Thymus (tissue), 11 donors: ENCODE results near the gene ZFP69. TPM values are rescaled to one million over a fixed set of nuclear protein-coding genes. Genes with fewer than 3 reads are reported as not detected.

Experiments
- DNase-seq, 9 donors: peaks; one replicate each; pipeline ENCODE4 v3.0.0-alpha.2; 2013; ENCODE audit warnings: low spot score in 9 of 9, low read depth in 6 of 9, missing footprints in 1 of 9
- H3K27ac ChIP-seq, 2 donors: one replicate each; pipeline ENCODE4 v1.5.1; 2013; ENCODE audit warnings: control low read depth in 1 of 2, low read depth in 1 of 2, low read length in 1 of 2, mild to moderate bottlenecking in 1 of 2, moderate library complexity in 1 of 2
- H3K27me3 ChIP-seq, 2 donors: one replicate each; pipeline ENCODE4 v1.5.1; 2013; ENCODE audit warnings: low read length in 1 of 2; ENCODE audit not compliant: control insufficient read depth in 2 of 2, insufficient read depth in 1 of 2
- H3K36me3 ChIP-seq, 2 donors: one replicate each; pipeline ENCODE4 v1.5.1; 2013; ENCODE audit warnings: low read length in 1 of 2, mild to moderate bottlenecking in 1 of 2, moderate library complexity in 1 of 2; ENCODE audit not compliant: control insufficient read depth in 2 of 2, insufficient read depth in 2 of 2
- H3K4me1 ChIP-seq, 2 donors: one replicate each; pipeline ENCODE4 v1.5.1; 2013; ENCODE audit warnings: low read length in 2 of 2; ENCODE audit not compliant: control insufficient read depth in 2 of 2, insufficient read depth in 2 of 2
- H3K4me3 ChIP-seq, 2 donors: one replicate each; pipeline ENCODE4 v1.5.1; 2013; ENCODE audit warnings: low read length in 2 of 2, control low read depth in 1 of 2, mild to moderate bottlenecking in 1 of 2
- H3K9me3 ChIP-seq, 2 donors: one replicate each; pipeline ENCODE4 v1.5.1; 2013; ENCODE audit warnings: low read length in 1 of 2, mild to moderate bottlenecking in 1 of 2; ENCODE audit not compliant: control insufficient read depth in 2 of 2, insufficient read depth in 1 of 2
- WGBS: extraction: QIAGEN DNeasy Blood & Tissue Kit; methylation state at CpG from one replicate; pipeline ENCODE4 v1.1.7; 2013; 5-methylcytosine and 5-hydroxymethylcytosine counted together
- polyA plus RNA-seq: library from polyadenylated mRNA; stranded (reverse); fragments of 200-250 nt; gene quantifications from one replicate; pipeline ENCODE4 v1.2.3, GENCODE V29; 2013
- total RNA-seq: library from RNA; stranded (reverse); fragments of 120-200 nt; gene quantifications from one replicate; pipeline ENCODE4 v1.2.4, GENCODE V29; 2013
- donor health status: healthy.

The ZFP69 gene
- total and polyA plus RNA-seq, 2 donors, result 4.4 to 9.5 TPM

DNA sequence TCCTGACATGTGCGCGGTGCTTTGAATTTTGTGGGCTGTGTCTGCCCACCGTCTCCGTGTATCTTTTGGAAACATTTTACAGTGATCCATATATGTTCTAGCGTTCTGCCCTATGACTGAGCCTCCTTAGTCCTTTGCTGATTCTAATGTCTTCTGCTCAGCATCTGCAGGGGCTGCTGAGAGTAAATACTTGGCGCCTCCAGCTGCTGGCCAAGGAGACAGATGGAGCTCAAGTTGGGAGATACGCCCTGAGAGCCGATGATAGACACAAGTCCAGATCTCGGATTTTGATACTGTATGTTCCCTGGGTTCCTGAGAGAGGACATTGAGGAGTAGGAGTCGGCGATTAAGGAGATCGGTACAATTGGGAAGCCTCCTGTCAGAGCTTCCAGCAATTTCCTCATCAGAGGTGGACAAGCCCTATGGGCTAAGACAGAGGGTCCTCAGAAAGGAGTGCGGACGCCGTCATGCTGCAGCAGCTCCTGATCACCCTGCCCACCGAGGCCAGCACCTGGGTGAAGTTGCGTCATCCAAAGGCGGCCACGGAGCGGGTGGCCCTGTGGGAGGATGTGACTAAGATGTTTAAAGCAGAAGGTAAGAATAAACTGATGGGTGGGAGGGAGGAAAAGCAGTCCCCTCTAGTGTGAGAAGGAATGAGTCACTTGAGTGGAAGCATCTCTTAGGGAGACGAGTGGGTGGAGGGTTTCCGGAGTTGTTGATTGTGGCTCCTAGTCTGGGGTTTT lies 26.4 kb upstream of the ZFP69 start:
- peak in 4 of 9 donors; percentile 16 to 49 (median 32) for DNase-seq
- H3K27me3 ChIP-seq, result no peaks in the 10 kb centered on the region
- peaks cover 0 to 9% of the 10 kb centered on the region in 2 donors for H3K36me3 ChIP-seq
- 30% methylated on average over 22 of the region's 22 CpGs for WGBS
- H3K27ac ChIP-seq, result peak overlapping the region; percentile 69 to 84
- peaks cover 0 to 6% of the 10 kb centered on the region in 2 donors for H3K9me3 ChIP-seq
- peaks cover 0 to 10% of the 10 kb centered on the region in 2 donors for H3K4me1 ChIP-seq
- H3K4me3 ChIP-seq, result peak overlapping the region; percentile 63 to 69

GRCh38 chr1:40451238-40451585 lies 25.9 kb upstream of the ZFP69 start:
- no peak overlapping the region for H3K4me3 ChIP-seq
- H3K36me3 ChIP-seq, result peaks cover 0 to 9% of the 10 kb centered on the region in 2 donors
- 98% methylated on average over 1 of the region's 1 CpG for WGBS
- no peak overlapping the region for H3K27ac ChIP-seq
- peaks cover 0 to 10% of the 10 kb centered on the region in 2 donors for H3K4me1 ChIP-seq
- DNase-seq, result peak in 1 of 9 donors; percentile 19
- peaks cover 0 to 6% of the 10 kb centered on the region in 2 donors for H3K9me3 ChIP-seq
- no peaks in the 10 kb centered on the region for H3K27me3 ChIP-seq

DNA sequence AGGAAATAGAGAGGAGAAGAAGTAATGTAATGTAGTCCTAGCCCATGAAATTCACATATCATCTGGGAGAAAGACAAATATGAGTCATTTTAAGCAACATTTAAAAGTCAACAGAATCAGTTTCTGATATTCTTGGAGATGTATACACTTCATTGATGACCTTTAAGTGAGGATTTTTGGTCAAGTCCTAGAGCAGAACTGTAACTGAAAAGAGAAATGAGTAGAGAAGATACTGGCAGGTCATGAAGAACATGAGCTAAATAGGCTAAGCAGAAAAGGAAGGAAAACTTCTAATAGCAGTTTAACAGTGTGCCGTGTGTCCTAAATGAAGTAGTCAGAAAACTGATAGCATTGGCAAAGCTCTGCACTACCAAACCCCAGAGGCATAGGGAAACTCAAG lies 22.2 kb upstream of the ZFP69 start:
- WGBS, result 96% methylated on average over 1 of the region's 1 CpG
- DNase-seq, result no peak
- Histone ChIP-seq H3K36me3 (peaks cover 15 to 30% of the 10 kb centered on the region in 2 donors), H3K9me3 (peaks cover 5 to 13% of the 10 kb centered on the region in 2 donors), H3K4me1 (peaks cover 0 to 10% of the 10 kb centered on the region in 2 donors), H3K27ac (no peak overlapping the region), H3K27me3 (no peaks in the 10 kb centered on the region), H3K4me3 (no peak overlapping the region)

- no peak for DNase-seq
- 97% methylated on average over 3 of the region's 3 CpGs for WGBS
Measured at GRCh38 chr1:40462956-40463590, 14.0 kb upstream of the ZFP69 start.

GRCh38 chr1:40469327-40469726 lies 7.8 kb upstream of the ZFP69 start:
- H3K4me1 ChIP-seq, result no peaks in the 10 kb centered on the region
- no peak for DNase-seq
- no peaks in the 10 kb centered on the region for H3K36me3 ChIP-seq
- no peak overlapping the region for H3K4me3 ChIP-seq
- no peak overlapping the region for H3K27ac ChIP-seq
- H3K9me3 ChIP-seq, result peaks cover 2 to 28% of the 10 kb centered on the region in 2 donors
- no peaks in the 10 kb centered on the region for H3K27me3 ChIP-seq
- WGBS, result 95% methylated on average over 2 of the region's 2 CpGs

More at GRCh38 chr1:40462956-40463590, 14.0 kb upstream of the ZFP69 start:
- Histone ChIP-seq H3K27me3 (no peaks in the 10 kb centered on the region), H3K4me3 (no peak overlapping the region), H3K4me1 (no peaks in the 10 kb centered on the region), H3K27ac (no peak overlapping the region), H3K9me3 (peaks cover 11 to 41% of the 10 kb centered on the region in 2 donors), H3K36me3 (peaks cover 15 to 27% of the 10 kb centered on the region in 2 donors)

DNA sequence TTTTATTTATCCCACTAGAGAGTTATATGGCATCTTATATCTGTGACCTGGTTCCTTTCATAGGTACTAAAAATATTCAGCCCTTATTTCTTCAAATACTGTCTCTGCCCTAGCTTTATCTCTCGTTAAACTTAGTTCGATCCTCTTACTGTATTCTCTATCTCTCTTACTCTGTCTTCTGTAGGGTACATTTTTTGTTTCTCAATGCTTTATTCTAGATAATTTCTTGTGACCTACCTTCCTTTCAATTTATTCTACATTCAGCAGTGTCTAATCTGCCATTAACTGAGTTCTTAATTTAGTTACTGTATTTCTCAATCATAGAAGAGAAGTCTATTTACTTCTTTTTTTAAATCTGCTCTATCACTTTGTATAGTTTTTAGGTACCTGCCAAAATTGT lies 1.8 kb upstream of the ZFP69 start:
- Histone ChIP-seq H3K9me3 (peaks cover 0 to 17% of the 10 kb centered on the region in 2 donors), H3K36me3 (no peaks in the 10 kb centered on the region), H3K4me1 (peaks cover 8 to 15% of the 10 kb centered on the region in 2 donors), H3K27me3 (no peaks in the 10 kb centered on the region), H3K27ac (no peak overlapping the region), H3K4me3 (no peak overlapping the region)
- 98% methylated on average over 2 of the region's 2 CpGs for WGBS
- DNase-seq, result no peak

GRCh38 chr1:40477678-40478053 lies 576 bp downstream of the ZFP69 start:
- Histone ChIP-seq H3K36me3 (peaks cover 0 to 5% of the 10 kb centered on the region in 2 donors), H3K27me3 (no peaks in the 10 kb centered on the region), H3K27ac (no peak overlapping the region), H3K9me3 (peaks cover 0 to 15% of the 10 kb centered on the region in 2 donors), H3K4me1 (peaks cover 8 to 15% of the 10 kb centered on the region in 2 donors), H3K4me3 (peak overlapping the region; percentile 60 to 64)
- DNase-seq, result peak in 3 of 9 donors; percentile 3 to 19 (median 9)
- WGBS, result 7% methylated on average over 17 of the region's 17 CpGs

DNA sequence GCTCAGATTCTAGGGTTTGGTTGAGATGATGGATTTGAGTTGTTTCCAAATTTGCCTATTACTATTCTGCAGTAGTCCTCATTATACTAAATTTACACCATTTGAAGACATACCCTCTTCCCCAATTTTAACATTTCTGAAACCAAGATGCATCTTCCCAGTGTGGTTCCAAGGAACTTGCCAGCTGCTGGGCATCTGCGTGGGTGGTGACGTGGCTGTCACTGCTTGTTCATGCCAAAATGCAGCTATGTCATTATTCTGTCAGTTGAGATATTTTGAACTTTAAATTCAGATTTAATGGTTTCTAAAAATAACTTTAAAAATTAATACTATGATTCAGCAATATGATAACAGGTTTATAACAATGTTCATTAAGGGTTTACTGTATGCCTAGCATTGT lies 1.2 kb downstream of the ZFP69 start:
- Histone ChIP-seq H3K4me3 (peak overlapping the region; percentile 60 to 64), H3K27ac (no peak overlapping the region), H3K9me3 (peaks cover 0 to 15% of the 10 kb centered on the region in 2 donors), H3K27me3 (no peaks in the 10 kb centered on the region), H3K4me1 (peaks cover 8 to 15% of the 10 kb centered on the region in 2 donors), H3K36me3 (peaks cover 2 to 8% of the 10 kb centered on the region in 2 donors)
- DNase-seq, result no peak
- 92% methylated on average over 2 of the region's 2 CpGs for WGBS

- peaks cover 4 to 8% of the 10 kb centered on the region in 2 donors for H3K36me3 ChIP-seq
- 94% methylated on average over 4 of the region's 4 CpGs for WGBS
- H3K9me3 ChIP-seq, result peaks cover 0 to 17% of the 10 kb centered on the region in 2 donors
- no peak for DNase-seq
- H3K4me1 ChIP-seq, result peaks cover 8 to 15% of the 10 kb centered on the region in 2 donors
- H3K27ac ChIP-seq, result no peak overlapping the region
- no peak overlapping the region for H3K4me3 ChIP-seq
- no peaks in the 10 kb centered on the region for H3K27me3 ChIP-seq
Measured at GRCh38 chr1:40479156-40479555, 2.1 kb downstream of the ZFP69 start.
